ENCODE measurements around the gene GRAP2. TPM values are rescaled to one million over a fixed set of nuclear protein-coding genes. Genes with fewer than 3 reads are reported as not detected.
A peak's percentile ranks its signal among the peaks of the same experiment; 100 is the strongest.

Gene GRAP2
- total and polyA plus RNA-seq, 10 of the 15 experiments (the other 5 are each of a cell fraction or from before 2014, with no cell fraction given): 3.3 to 79.1 (median 59.6) TPM

- no peak for TF ChIP-seq E4F1 (IDR thresholded peaks at IDR 0.05; ENCODE audit: borderline replicate concordance, partially characterized antibody)
- peak; percentile 48 for TF ChIP-seq MTA2 (IDR thresholded peaks at IDR 0.05; ENCODE audit: low read depth)
- peak; percentile 61; the same call in 1 of the 2 replicates for TF ChIP-seq EED (IDR thresholded peaks at IDR 0.05; ENCODE audit: low read depth)
- TF ChIP-seq MEF2B (IDR thresholded peaks at IDR 0.05; ENCODE audit: partially characterized antibody, poor library complexity, severe bottlenecking): peak; percentile 44
- TF ChIP-seq SPI1 (IDR thresholded peaks at IDR 0.05; ENCODE audit: borderline replicate concordance, insufficient read depth, low read depth, low read length): peak; percentile 6; the same call in 1 of the 2 replicates
- peak; percentile 31; the same call in 1 of the 2 replicates for TF ChIP-seq CREM (IDR thresholded peaks at IDR 0.05; ENCODE audit: low read depth)
- TF ChIP-seq HCFC1 (IDR thresholded peaks at IDR 0.05; ENCODE audit: low read length): no peak
- peak; percentile 75; the same call in 2 of the 3 replicates for TF ChIP-seq POU2F2 (IDR thresholded peaks at IDR 0.05; ENCODE audit: borderline replicate concordance, low read depth, low read length)
- TF ChIP-seq SUPT20H (IDR thresholded peaks at IDR 0.05; ENCODE audit: borderline replicate concordance, control insufficient read depth, low read depth, low read length): no peak
- peak; percentile 30 to 49; a peak in 1 of 4 replicates for TF ChIP-seq EP300 (IDR thresholded peaks at IDR 0.05; ENCODE audit: borderline replicate concordance in 1 of 2, control insufficient read depth in 1 of 2, low read depth in 2 of 2, low read length in 2 of 2)
- TF ChIP-seq ASH2L (IDR thresholded peaks at IDR 0.05; ENCODE audit: borderline replicate concordance, low read depth): no peak
- TF ChIP-seq SMARCA5 (IDR thresholded peaks at IDR 0.05): no peak; the same call in 1 of the 2 replicates
- TF ChIP-seq CBX5 (IDR thresholded peaks at IDR 0.05; ENCODE audit: low read depth): 0 out of 2 replicates have a peak, but pooled peaks have one; percentile 38
- TF ChIP-seq SREBF2 (IDR thresholded peaks at IDR 0.05; ENCODE audit: low read length): no peak
- no peak for TF ChIP-seq RCOR1 (conservative IDR thresholded peaks at IDR 0.05; ENCODE audit: low read depth, low read length)
- peak; percentile 70 for TF ChIP-seq TAF1 (IDR thresholded peaks at IDR 0.05; ENCODE audit: borderline replicate concordance, low read depth, low read length)
- peak; percentile 59; the same call in 1 of the 2 replicates for TF ChIP-seq PML (IDR thresholded peaks at IDR 0.05; ENCODE audit: low read length)
- TF ChIP-seq TCF12 (IDR thresholded peaks at IDR 0.05; ENCODE audit: low read depth, low read length): 0 out of 2 replicates have a peak, but pooled peaks have one; percentile 32
- TF ChIP-seq POLR2A (IDR thresholded peaks at IDR 0.05; ENCODE audit: low read depth, low read length): peak; percentile 73
- peak; percentile 9; the same call in 1 of the 2 replicates for TF ChIP-seq JUNB (IDR thresholded peaks at IDR 0.05)
- TF ChIP-seq NR2C1 (IDR thresholded peaks at IDR 0.05): no peak
- no peak for TF ChIP-seq SREBF1 (IDR thresholded peaks at IDR 0.05; ENCODE audit: low read length)
- peak; percentile 86 for TF ChIP-seq POLR2AphosphoS5 (IDR thresholded peaks at IDR 0.05; ENCODE audit: low read length)
- peak; percentile 70 for TF ChIP-seq CBFB (IDR thresholded peaks at IDR 0.05; ENCODE audit: low read depth)
- peak; percentile 26; the same call in 1 of the 2 replicates for TF ChIP-seq DPF2 (IDR thresholded peaks at IDR 0.05)
- no peak for TF ChIP-seq RAD51 (IDR thresholded peaks at IDR 0.05)
- peak; percentile 69 for TF ChIP-seq IKZF1 (conservative IDR thresholded peaks at IDR 0.05)
- no peak for TF ChIP-seq TCF3 (IDR thresholded peaks at IDR 0.05; ENCODE audit: borderline replicate concordance, insufficient read depth, low read depth, low read length)
- no peak for TF ChIP-seq NRF1 (conservative IDR thresholded peaks at IDR 0.05; ENCODE audit: low read depth, low read length)
- TF ChIP-seq CHD2 (IDR thresholded peaks at IDR 0.05; ENCODE audit: borderline replicate concordance, low read depth, low read length): peak; percentile 33; the same call in 1 of the 2 replicates
- peak; percentile 79 for TF ChIP-seq IKZF2 (IDR thresholded peaks at IDR 0.05)
- no peak for TF ChIP-seq CHD4 (IDR thresholded peaks at IDR 0.05)
These were observed at the start of gene GRAP2 (continued) for GRCh38 chr22:39900306-39901227.
